Caco-2 (cell line): ENCODE results near the gene GAL3ST3. TPM values are rescaled to one million over a fixed set of nuclear protein-coding genes. Genes with fewer than 3 reads are reported as not detected.

ENCODE experiments used
- BruUV-seq: library from RNA; stranded (reverse); fragments of 400-500 nt; replicated peaks from 2 replicates; lab custom pipeline; 2021; lab: Mats Ljungman, UMichigan
- CTCF ChIA-PET: fragments of 300-600 bp; sonication (Branson Sonifier 250); formaldehyde crosslinking; loops from one replicate; lab custom pipeline; 2022; ENCODE audit warnings: antibody characterized with exemption; lab: Charles Lee
- POLR2A ChIA-PET: fragments of 300-600 bp; sonication (Branson Sonifier 250); formaldehyde crosslinking; loops from one replicate; lab custom pipeline; 2022; ENCODE audit warnings: antibody characterized with exemption; lab: Charles Lee
- DNase-seq, 2 experiments: peaks; one replicate each; pipeline versions ENCODE4 v3.0.0 to v3.0.0-alpha.2; 2020 to 2022
- H3K27me3 ChIP-seq: replicated peaks from 2 replicates; pipeline ENCODE4 v1.6.0; 2011; ENCODE audit warnings: low read length; ENCODE audit not compliant: control insufficient read depth, insufficient read depth
- H3K36me3 ChIP-seq: 2 replicates; pipeline ENCODE4 v1.5.1; 2011; ENCODE audit warnings: low read length; ENCODE audit not compliant: control insufficient read depth, insufficient read depth
- H3K4me1 ChIP-seq: fragments of 250-450 bp; sonication (Bioruptor Pico); 2 replicates; pipeline ENCODE4 v1.5.1; 2020; ENCODE audit warnings: mild to moderate bottlenecking
- H3K4me3 ChIP-seq: 2 replicates; pipeline ENCODE4 v1.5.1; 2011; ENCODE audit warnings: low read depth, mild to moderate bottlenecking, control low read depth, low read length
- H3K9me3 ChIP-seq: fragments of 250-450 bp; sonication (Bioruptor Pico); 2 replicates; pipeline ENCODE4 v1.5.1; 2020; ENCODE audit warnings: mild to moderate bottlenecking, moderate library complexity
- H3K27ac Mint-ChIP-seq: one replicate; pipeline ENCODE4 v1.8.0; 2022; ENCODE audit warnings: mixed read lengths; ENCODE audit not compliant: unreplicated experiment
- H3K27me3 Mint-ChIP-seq: one replicate; pipeline ENCODE4 v1.8.0; 2022; ENCODE audit warnings: mixed read lengths; ENCODE audit not compliant: insufficient read depth, unreplicated experiment
- H3K36me3 Mint-ChIP-seq: one replicate; pipeline ENCODE4 v1.8.0; 2022; ENCODE audit warnings: mild to moderate bottlenecking, mixed read lengths; ENCODE audit not compliant: insufficient read depth, unreplicated experiment
- H3K4me1 Mint-ChIP-seq: one replicate; pipeline ENCODE4 v1.8.0; 2022; ENCODE audit warnings: low read depth, mixed read lengths; ENCODE audit not compliant: unreplicated experiment
- H3K4me3 Mint-ChIP-seq: one replicate; pipeline ENCODE4 v1.8.0; 2022; ENCODE audit warnings: mild to moderate bottlenecking, moderate library complexity, mixed read lengths; ENCODE audit not compliant: unreplicated experiment
- H3K9me3 Mint-ChIP-seq: one replicate; pipeline ENCODE4 v1.8.0; 2022; ENCODE audit warnings: mixed read lengths; ENCODE audit not compliant: unreplicated experiment
- intact Hi-C: fragments of 100-400 bp; cut with micrococcal nuclease; formaldehyde crosslinking; loops from one replicate; pipeline ENCODE4 v1.10.0; 2022; ENCODE audit not compliant: unreplicated experiment
- total RNA-seq: library from RNA; stranded (reverse); gene quantifications from 2 replicates; pipeline ENCODE4 v1.2.3, GENCODE V29; 2022
- TF ChIP-seq, protein P1 (sequence below), 2 experiments: fragments of 200-600 bp in 1 of 2; IDR thresholded peaks; 1 replicate in 1 of 2; 2 replicates in 1 of 2; pipeline versions ENCODE4 v1.5.1 to v1.8.0; 2011 to 2022; ENCODE audit warnings: antibody characterized with exemption in 1 of 2, control low read depth in 1 of 2, inconsistent platforms in 1 of 2, low read depth in 1 of 2, low read length in 1 of 2, mild to moderate bottlenecking in 1 of 2, moderate library complexity in 1 of 2; ENCODE audit not compliant: insufficient read depth in 1 of 2, severe bottlenecking in 1 of 2, unreplicated experiment in 1 of 2

GAL3ST3 gene
- total RNA-seq, 1 experiment from 2014 or later = not detected

DNA sequence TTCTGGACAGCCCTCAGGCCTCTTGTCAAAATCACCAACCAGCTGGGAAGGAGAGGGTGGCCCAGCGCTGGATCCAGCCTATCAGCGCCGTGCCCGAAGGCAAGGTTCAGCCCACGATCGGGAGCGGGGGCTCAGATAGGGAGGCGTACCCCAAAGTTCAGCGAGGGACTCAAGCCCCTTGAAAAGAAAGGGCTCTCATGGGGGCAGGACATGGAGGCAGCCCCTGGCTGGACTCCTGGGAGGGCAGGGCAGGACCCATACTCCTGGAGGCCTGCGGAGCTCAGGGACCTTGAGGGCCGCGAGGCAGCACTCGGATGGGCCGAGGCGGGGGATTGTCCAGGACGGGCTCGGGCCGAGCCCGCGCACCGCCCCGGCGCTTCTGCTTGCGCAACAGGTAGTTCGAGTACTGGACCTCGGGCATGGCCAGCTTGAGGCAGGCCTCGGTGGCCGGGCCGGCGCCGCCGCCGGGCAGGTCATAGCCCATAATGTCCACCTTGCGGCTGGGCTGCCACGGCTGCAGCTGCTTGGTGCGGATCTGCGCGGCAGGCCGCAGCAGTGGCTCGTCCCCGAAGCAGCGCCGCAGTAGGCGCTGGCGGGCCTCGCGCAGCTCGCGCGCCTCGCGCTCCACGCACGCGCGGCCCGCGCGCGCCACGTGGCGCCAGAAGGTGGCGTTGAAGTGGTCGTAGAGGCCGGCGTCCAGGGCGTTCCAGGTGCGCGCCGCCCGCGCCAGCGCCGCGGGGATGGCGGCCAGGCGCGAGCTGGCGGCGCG, 6.5 kb downstream of the GAL3ST3 start:
- Histone ChIP-seq H3K4me1 (0 out of 2 replicates have a peak, but pooled peaks cover 4% of the 10 kb centered on the region), H3K9me3 (peaks cover 1% of the 10 kb centered on the region; the same call in 1 of the 2 replicates), H3K27me3 (no peaks in the 10 kb centered on the region), H3K4me3 (no peak overlapping the region), H3K36me3 (no peaks in the 10 kb centered on the region)
- ChIA-PET CTCF (no interaction called here), POLR2A (no interaction called here)
- Mint-ChIP-seq H3K9me3 (no peaks in the 10 kb centered on the region), H3K4me1 (no peaks in the 10 kb centered on the region), H3K27me3 (no peaks in the 10 kb centered on the region), H3K4me3 (no peak overlapping the region), H3K36me3 (no peaks in the 10 kb centered on the region), H3K27ac (no peak overlapping the region)
- DNase-seq = no peak
- TF ChIP-seq, protein P1, sequence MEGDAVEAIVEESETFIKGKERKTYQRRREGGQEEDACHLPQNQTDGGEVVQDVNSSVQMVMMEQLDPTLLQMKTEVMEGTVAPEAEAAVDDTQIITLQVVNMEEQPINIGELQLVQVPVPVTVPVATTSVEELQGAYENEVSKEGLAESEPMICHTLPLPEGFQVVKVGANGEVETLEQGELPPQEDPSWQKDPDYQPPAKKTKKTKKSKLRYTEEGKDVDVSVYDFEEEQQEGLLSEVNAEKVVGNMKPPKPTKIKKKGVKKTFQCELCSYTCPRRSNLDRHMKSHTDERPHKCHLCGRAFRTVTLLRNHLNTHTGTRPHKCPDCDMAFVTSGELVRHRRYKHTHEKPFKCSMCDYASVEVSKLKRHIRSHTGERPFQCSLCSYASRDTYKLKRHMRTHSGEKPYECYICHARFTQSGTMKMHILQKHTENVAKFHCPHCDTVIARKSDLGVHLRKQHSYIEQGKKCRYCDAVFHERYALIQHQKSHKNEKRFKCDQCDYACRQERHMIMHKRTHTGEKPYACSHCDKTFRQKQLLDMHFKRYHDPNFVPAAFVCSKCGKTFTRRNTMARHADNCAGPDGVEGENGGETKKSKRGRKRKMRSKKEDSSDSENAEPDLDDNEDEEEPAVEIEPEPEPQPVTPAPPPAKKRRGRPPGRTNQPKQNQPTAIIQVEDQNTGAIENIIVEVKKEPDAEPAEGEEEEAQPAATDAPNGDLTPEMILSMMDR (IDR thresholded peaks at IDR 0.05; ENCODE audit: insufficient read depth in 1 of 2, low read depth in 1 of 2, low read length in 1 of 2, severe bottlenecking in 1 of 2, unreplicated experiment in 1 of 2) = no peak
- BruUV-seq = no TSS peak
- intact Hi-C loops = no loop called here

DNA sequence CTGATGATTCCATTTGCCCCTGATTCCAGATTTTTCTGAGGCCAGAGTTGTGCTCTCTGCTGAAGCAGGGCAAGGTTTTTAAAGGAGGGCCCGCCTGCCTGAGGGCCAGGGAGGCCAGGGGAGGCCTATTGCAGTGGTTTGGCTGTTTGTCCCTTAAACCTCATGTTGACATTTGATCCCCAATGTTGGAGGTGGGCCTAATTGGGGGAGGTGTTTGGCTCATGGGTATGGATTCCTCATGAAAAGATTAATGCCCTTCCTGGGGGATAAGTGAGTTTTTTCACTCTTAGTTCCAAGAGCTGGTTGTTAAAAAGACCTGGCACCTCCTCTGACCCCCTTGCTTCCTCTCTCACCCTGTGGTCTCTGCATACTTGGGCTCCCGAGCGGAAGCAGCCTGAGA, 9.2 kb downstream of the GAL3ST3 start:
- TF ChIP-seq, protein P1 (IDR thresholded peaks at IDR 0.05; ENCODE audit: insufficient read depth in 1 of 2, low read depth in 1 of 2, low read length in 1 of 2, severe bottlenecking in 1 of 2, unreplicated experiment in 1 of 2) = no peak
- H3K4me1 Mint-ChIP-seq = no peaks in the 10 kb centered on the region
- Histone ChIP-seq H3K36me3 (no peaks in the 10 kb centered on the region), H3K4me1 (no peaks in the 10 kb centered on the region), H3K27me3 (no peaks in the 10 kb centered on the region), H3K9me3 (peaks cover 3% of the 10 kb centered on the region), H3K4me3 (no peak overlapping the region)
- intact Hi-C loops = no loop called here
- no peaks in the 10 kb centered on the region for H3K36me3 Mint-ChIP-seq
- no peaks in the 10 kb centered on the region for H3K27me3 Mint-ChIP-seq
- ChIA-PET CTCF (no interaction called here), POLR2A (no interaction called here)
- no peak overlapping the region for H3K4me3 Mint-ChIP-seq
- H3K9me3 Mint-ChIP-seq = no peaks in the 10 kb centered on the region
- H3K27ac Mint-ChIP-seq = no peak overlapping the region
- no TSS peak for BruUV-seq
- no peak for DNase-seq

DNA sequence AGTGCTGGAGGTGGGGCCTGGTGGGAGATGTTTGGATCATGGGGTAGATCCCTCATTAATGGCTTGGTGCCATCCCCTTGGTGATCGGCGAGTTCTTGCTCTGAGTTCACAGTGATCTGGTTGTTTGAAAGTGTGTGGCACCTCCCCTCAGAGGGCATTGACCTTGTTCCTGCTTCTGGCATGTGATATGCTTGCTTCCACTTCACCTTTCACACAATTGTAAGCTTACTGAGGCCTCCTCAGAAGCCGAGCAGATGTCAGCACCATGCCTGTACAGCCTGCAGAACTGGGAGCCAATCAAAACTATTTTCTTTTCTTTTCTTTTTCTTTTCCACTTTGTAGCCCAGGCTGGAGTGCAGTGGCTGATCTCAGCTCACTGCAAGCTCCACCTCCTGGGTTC, 11.6 kb downstream of the GAL3ST3 start:
- intact Hi-C loops = no loop called here
- DNase-seq = no peak
- Histone ChIP-seq H3K4me1 (no peaks in the 10 kb centered on the region), H3K9me3 (peaks cover 3% of the 10 kb centered on the region), H3K36me3 (no peaks in the 10 kb centered on the region), H3K27me3 (no peaks in the 10 kb centered on the region), H3K4me3 (no peak overlapping the region)
- no peaks in the 10 kb centered on the region for H3K36me3 Mint-ChIP-seq
- H3K27ac Mint-ChIP-seq = no peak overlapping the region
- H3K27me3 Mint-ChIP-seq = no peaks in the 10 kb centered on the region
- H3K9me3 Mint-ChIP-seq = no peaks in the 10 kb centered on the region
- POLR2A ChIA-PET = no interaction called here
- H3K4me3 Mint-ChIP-seq = no peak overlapping the region
- BruUV-seq = no TSS peak
- CTCF ChIA-PET = no interaction called here
- no peaks in the 10 kb centered on the region for H3K4me1 Mint-ChIP-seq
- TF ChIP-seq, protein P1 (IDR thresholded peaks at IDR 0.05; ENCODE audit: insufficient read depth in 1 of 2, low read depth in 1 of 2, low read length in 1 of 2, severe bottlenecking in 1 of 2, unreplicated experiment in 1 of 2) = no peak
